Hepatocyte (in vitro differentiated cells): Measurements from ENCODE around the gene GSG1.

Source experiments
- CTCF ChIP-seq: fragments of 200-600 bp; sonication (generic); IDR thresholded peaks from 2 replicates; pipeline ENCODE4 v1.5.1; 2016; ENCODE audit warnings: antibody characterized with exemption, mild to moderate bottlenecking; ENCODE audit not compliant: poor library complexity
- EZH2 ChIP-seq: fragments of 200-600 bp; sonication (generic); IDR thresholded peaks from 2 replicates; pipeline ENCODE4 v1.6.1; 2016; ENCODE audit warnings: antibody characterized with exemption, mild to moderate bottlenecking, borderline replicate concordance

DNA sequence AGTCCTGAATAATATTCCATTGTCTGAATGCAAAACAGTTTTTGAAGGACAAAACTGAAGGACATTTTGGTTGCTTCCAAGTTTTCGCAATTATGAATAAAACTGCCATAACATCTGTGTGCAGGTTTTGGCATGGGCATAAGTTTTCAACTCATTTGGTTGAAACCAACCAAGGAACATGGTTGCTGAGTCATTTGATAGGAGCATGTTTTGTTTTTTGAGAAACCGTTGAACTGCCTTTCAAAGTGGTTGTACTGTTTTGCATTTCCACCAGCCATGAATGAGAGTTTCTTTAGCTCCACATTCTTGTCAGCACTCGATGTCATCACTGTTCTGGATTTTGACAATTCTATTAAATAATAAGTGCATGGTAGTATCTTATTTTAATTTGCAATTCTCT lies 23.0 kb upstream of the GSG1 start:
- no peak for TF ChIP-seq CTCF
- no peak for TF ChIP-seq EZH2
